Stimulated activated effector memory CD8-positive, alpha-beta T cell treated with anti-CD3 and anti-CD28 coated beads, Interleukin-12 subunit alpha, Interleukin-12 subunit beta, amount 100 ng/mL, for 72 hours (primary cell): ENCODE data around the gene TMC8.

Experiments
- ATAC-seq: fragments of 150-1000 bp; cut with Tn5 transposase; 2 replicates; pipeline ENCODE4 v1.10.0; 2021
- DNase-seq, 2 donors: peaks; one replicate each; pipeline ENCODE4 v3.0.0; 2021 to 2022; ENCODE audit warnings: low spot score in 2 of 2
- H3K27ac Mint-ChIP-seq: one replicate; pipeline ENCODE4 v1.8.0; 2022; ENCODE audit warnings: mild to moderate bottlenecking, mixed read lengths
- H3K36me3 Mint-ChIP-seq: one replicate; pipeline ENCODE4 v1.8.0; 2022; ENCODE audit warnings: mild to moderate bottlenecking, mixed read lengths
- H3K4me1 Mint-ChIP-seq: one replicate; pipeline ENCODE4 v1.8.0; 2022; ENCODE audit warnings: mixed read lengths
- H3K4me3 Mint-ChIP-seq: one replicate; pipeline ENCODE4 v1.8.0; 2022; ENCODE audit warnings: mild to moderate bottlenecking, mixed read lengths
- H3K9me3 Mint-ChIP-seq: one replicate; pipeline ENCODE4 v1.8.0; 2022; ENCODE audit warnings: mixed read lengths

TMC8 gene

DNA sequence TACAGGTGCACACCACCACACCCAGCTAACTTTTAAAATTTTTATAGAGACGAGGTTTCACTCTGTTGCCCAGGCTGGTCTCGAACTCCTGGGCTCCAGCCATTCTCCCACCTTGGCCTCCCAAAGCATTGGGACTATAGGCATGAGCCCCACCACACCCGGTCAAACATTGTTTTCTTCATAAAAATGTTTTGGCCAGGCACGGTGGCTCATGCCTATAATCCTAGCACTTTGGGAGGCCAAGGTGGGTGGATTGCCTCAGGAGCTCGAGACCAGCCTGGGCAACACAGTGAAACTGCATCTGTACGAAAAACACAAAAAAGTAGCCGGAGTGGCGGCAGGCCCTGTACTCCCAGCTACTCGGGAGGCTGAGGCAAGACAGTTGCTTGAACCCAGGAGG, 14.2 kb upstream of the TMC8 start:
- ATAC-seq (no peak), DNase-seq (no peak)
- Mint-ChIP-seq H3K36me3 (peaks cover 96% of the 10 kb centered on the region), H3K27ac (peak overlapping the region; percentile 52), H3K4me3 (no peak overlapping the region), H3K9me3 (no peaks in the 10 kb centered on the region), H3K4me1 (peaks cover 49% of the 10 kb centered on the region)

DNA sequence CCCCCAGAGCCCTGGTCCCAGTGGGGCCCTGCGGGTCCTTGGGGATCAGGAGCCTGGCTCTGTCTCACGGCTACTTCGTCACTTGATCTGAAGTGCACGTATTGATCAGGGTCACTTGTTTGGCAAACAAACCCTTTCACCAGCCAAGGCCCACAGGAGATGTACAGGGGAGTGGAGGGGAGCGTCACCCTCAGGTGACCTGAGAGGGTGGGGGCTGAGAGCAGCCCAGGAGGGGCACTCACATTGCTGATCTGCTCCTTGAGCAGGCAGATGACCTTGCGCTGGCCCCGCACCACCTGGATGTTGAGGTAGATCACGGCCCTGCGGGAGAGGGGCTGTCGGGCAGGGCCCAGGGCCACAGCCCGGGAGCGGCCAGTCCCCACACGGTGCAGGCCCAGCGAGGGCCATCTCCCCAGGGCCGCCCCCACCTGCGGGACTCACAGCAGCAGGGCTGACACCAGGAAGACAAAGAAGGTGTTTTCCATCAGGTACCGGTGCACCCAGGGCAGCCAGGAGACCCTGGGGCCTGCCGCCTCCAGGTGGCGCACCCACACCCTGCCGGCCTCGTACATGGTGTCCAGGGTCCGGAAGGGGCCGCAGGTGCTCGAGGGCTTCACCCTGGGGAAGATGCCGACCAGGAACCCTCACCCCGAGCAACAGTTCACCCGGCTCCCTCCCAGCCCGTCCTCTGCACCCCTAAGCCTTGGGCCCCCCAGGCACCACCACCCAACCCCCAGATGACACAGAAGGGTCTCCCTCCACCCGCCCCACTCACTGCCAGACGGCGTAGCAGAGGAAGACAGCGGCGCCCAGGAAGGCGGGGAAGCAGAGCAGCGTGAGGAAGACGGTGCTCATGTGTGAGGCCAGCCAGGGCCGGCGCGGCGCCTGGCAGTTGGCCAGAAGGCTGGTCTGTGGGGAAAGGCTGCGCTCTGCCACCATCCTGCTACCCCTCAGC, 13.3 kb upstream of the TMC8 start:
- Mint-ChIP-seq H3K27ac (peak overlapping the region; percentile 52), H3K4me3 (no peak overlapping the region), H3K4me1 (peaks cover 57% of the 10 kb centered on the region), H3K36me3 (peaks cover 96% of the 10 kb centered on the region), H3K9me3 (no peaks in the 10 kb centered on the region)
- ATAC-seq (no peak), DNase-seq (no peak)

DNA sequence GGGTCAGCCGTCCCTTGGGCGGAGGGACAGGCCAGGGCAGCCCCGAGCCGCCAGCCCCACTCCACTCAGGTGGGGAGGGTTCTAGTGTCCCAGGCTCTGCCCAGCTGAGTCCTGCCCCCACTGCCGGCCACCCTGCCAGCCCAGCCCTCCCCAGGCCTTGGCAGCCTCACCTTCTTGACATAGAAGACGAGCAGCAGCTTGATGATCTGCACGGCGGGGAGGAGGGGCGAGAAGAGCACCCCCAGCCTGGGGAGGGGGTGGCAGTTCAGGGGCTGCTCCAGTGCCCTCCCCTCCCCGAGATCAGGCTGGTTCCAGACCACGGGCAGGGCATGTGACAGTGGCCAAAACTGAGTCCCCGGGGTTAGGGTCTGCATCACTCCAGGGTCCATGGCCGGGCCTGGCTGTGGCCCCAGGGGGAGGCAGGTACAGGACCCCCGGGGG, 11.8 kb upstream of the TMC8 start:
- Mint-ChIP-seq H3K36me3 (peaks cover 96% of the 10 kb centered on the region), H3K4me1 (peaks cover 57% of the 10 kb centered on the region), H3K4me3 (no peak overlapping the region), H3K27ac (no peak overlapping the region), H3K9me3 (no peaks in the 10 kb centered on the region)
- DNase-seq (no peak), ATAC-seq (no peak)

DNA sequence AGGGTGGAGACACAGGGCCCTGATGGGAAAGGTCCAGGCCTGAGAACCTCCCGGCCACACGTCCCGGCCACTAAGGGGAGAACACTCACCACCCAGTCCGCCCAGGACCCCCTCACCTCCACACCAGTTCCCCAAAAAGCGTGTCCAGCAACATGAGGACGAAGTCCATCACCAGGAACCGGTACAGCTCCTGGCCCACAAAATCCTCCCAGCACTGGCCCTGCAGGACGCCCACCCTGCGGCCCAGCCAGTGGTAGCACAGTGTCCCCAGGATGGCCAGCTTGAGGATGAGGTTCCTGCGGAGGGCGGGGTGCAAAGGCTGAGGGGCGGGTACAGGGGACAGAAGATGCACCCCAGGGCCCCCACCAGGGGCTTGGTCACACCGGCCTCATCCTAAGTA, 10.0 kb upstream of the TMC8 start:
- ATAC-seq (no peak), DNase-seq (no peak)
- peak overlapping the region; percentile 99 for H3K4me3 Mint-ChIP-seq
- H3K9me3 Mint-ChIP-seq: no peaks in the 10 kb centered on the region
- peak overlapping the region; percentile 91 for H3K27ac Mint-ChIP-seq
- peaks cover 49% of the 10 kb centered on the region for H3K4me1 Mint-ChIP-seq
- H3K36me3 Mint-ChIP-seq: peaks cover 97% of the 10 kb centered on the region

DNA sequence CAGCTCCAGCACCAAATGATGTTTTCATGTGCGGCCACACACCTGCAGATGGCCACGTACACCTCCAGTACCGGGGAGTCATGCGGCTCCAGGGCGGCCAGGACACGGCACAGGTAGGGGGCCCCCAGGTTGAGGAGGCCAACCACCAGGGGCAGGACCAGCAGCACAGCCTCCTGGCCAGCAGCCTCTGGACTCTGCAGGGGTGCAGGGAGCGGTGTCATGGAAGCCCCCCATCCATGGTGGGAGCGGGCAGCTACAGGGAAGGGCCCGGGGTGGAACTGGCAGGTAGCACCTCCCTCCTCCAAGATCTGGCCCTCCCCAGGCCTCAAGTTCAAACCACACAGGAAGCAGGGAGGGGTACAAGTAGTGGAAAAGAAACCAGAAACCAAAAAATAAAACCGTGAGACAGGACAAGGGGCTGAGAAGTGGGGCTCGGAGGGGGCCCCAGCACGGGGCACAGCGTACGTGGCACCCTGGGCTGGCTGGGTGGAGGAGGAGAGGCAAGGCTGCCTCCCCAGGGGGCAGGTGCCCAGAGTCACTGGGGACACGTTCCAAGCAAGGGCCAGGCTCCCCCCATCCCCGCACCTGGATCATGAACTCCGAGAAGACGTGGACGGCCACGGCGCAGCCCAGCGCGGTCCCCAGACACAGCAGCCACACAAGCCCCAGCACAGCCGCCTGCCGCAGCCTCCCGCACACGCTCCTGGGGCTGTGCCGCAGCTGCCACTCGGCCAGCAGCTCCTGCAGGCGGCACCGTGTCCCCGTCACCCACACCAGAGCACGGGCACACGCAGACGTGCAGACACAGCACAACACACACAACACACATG, 9.4 kb upstream of the TMC8 start:
- DNase-seq (peak in 1 of 2 donors; percentile 72), ATAC-seq (peak; percentile 69)
- H3K9me3 Mint-ChIP-seq: no peaks in the 10 kb centered on the region
- H3K4me3 Mint-ChIP-seq: peak overlapping the region; percentile 99
- peaks cover 97% of the 10 kb centered on the region for H3K36me3 Mint-ChIP-seq
- peaks cover 54% of the 10 kb centered on the region for H3K4me1 Mint-ChIP-seq
- peak overlapping the region; percentile 91 for H3K27ac Mint-ChIP-seq

DNA sequence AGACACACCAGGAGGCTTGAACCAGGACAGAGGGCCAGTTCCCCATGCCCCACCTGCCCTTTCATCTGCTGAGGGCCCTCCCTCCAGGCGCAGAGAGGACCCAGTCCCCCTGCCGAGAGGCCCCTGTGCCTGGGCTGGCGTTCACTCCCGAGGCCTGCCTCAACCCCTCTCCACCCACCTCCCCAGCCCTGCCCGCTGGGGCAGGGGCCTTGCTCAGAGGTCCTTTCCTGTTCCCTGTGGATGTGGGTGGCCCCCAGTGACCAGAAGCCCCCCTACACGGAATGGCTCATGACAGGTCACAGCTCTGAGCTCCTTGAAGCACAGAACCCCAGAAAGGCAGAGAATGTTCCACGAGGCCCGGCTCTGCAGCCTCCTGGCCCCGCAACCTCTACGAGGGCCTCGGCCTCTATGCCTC, 8.8 kb upstream of the TMC8 start:
- no peak for DNase-seq
- peak; percentile 15 for ATAC-seq
- Mint-ChIP-seq H3K9me3 (no peaks in the 10 kb centered on the region), H3K4me3 (peak overlapping the region; percentile 99), H3K27ac (peak overlapping the region; percentile 91), H3K4me1 (peaks cover 60% of the 10 kb centered on the region), H3K36me3 (peaks cover 91% of the 10 kb centered on the region)

DNA sequence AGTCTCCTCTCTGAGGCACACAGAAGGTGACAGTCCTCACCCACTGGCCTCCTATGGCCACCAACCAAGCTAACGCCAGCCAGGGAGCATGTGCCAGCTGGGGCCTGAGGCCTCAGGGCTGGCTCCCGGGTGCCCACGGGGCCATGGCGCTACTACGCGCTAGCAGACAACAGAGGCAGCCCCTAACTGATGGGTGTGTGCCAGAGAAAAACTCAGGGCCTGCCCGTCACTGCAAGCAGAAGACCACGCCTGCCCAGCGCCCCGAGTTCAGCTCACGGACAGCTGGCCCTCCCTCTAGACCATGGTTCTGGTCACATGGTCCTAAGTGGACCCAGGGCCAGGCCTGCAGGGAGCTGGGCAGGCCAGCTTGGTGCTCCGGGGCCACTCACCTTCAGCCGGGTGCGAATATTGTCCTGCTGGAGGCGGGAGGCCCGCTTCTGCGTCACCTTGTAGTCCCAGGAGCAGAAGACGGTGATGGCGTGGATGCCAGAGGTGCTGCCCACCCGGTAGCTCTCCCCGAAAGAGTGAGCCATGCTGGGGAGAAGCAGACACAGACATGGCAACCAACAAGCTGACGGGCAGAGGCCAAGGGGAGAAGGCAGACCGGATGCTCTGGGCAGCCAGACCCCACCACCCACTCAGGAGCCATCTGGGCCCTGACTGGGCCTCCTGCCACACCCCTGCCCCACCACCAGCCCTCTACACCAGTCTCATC, 8.2 kb upstream of the TMC8 start:
- DNase-seq (no peak), ATAC-seq (peak; percentile 2)
- peak overlapping the region; percentile 91 for H3K27ac Mint-ChIP-seq
- peaks cover 65% of the 10 kb centered on the region for H3K4me1 Mint-ChIP-seq
- H3K9me3 Mint-ChIP-seq: no peaks in the 10 kb centered on the region
- peaks cover 90% of the 10 kb centered on the region for H3K36me3 Mint-ChIP-seq
- peak overlapping the region; percentile 99 for H3K4me3 Mint-ChIP-seq

DNA sequence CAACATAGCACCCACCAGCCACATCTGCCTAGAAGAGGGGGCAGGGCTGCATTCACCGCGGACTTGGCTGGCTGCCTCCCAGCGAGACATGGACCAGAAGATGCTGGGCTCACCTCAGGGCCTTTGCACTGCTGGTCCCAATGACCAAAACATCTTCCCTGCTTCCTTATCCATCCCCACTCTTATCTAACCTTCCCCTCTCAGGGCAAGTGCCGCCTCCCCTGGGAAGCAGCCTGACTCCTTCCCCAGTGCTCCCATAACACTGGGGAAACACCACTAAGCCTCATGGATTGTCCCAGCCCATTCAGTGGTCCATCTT, 7.7 kb upstream of the TMC8 start:
- Mint-ChIP-seq H3K36me3 (peaks cover 90% of the 10 kb centered on the region), H3K4me3 (peak overlapping the region; percentile 99), H3K4me1 (peaks cover 63% of the 10 kb centered on the region), H3K27ac (peak overlapping the region; percentile 91), H3K9me3 (no peaks in the 10 kb centered on the region)
- ATAC-seq: no peak
- DNase-seq: no peak

DNA sequence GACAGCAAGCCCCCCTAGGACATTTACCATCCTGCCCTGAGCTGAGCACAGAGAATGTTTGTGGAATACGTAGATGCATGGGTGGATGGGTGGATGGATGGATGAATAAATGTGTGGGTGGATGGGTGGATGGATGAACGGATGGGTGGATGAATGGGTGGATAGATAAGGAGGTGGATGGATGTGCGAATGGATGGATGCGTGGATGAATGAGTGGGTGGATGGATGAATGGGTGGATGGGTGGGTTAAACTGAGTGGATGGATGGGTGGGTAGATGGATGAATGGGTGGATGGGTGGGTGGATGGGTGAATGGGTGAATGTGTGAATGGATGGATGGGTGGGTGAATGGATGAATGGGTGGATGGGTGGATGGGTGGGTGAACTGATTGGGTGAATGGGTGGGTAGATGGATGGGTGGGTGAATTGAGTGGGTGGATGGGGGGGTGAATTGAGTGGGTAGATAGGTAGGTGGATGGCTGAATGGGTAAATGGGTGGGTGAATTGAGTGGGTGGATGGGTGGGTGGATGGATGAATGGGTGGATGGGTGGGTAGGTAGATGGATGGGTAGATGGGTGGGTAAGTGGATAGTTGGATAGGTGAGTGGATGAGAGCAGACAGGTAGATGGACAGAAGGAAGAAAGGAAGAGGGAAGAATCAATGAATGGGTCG, 7.2 kb upstream of the TMC8 start:
- no peak for DNase-seq
- H3K4me1 Mint-ChIP-seq: peaks cover 62% of the 10 kb centered on the region
- H3K27ac Mint-ChIP-seq: peak overlapping the region; percentile 91
- H3K9me3 Mint-ChIP-seq: no peaks in the 10 kb centered on the region
- no peak for ATAC-seq
- peaks cover 86% of the 10 kb centered on the region for H3K36me3 Mint-ChIP-seq
- H3K4me3 Mint-ChIP-seq: peak overlapping the region; percentile 99

DNA sequence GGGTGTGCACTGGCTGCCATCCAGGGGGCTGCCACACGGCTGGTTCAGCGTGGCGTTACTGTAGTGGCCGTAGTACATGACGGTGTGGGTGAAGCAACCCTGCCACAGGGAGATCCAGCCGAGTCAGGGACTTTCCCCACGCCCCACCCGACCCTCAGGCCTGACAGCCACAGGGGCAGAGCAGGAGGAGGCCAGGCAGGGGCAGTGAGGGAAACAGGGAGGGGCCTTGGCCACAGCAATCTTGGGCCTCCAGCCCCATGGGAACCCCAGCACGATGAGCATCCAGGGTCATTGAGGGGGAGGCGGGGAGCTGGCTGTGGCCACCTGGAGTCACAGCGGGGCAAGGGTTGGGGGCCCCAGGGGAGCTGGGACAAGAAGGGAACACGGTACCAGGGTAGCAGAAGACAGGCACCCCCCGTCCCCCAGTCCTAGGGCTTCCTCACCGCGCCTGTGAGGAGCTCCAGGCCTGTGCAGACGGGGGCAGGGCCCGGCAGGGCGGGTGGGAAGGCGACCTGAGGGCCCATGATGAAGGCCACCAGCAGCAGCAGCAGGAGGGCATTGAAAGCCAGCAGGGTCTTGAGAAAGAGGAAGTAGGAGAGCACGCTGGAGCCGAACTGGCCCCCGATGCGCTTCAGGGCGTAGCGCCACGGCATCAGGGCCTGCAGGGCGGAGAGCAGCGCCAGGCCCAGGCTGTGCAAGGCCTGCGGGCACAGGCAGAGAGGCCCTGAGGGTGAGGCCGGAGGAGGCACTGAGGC, 6.3 kb upstream of the TMC8 start:
- Mint-ChIP-seq H3K27ac (peak overlapping the region; percentile 91), H3K4me1 (peaks cover 67% of the 10 kb centered on the region), H3K4me3 (peak overlapping the region; percentile 99), H3K36me3 (peaks cover 85% of the 10 kb centered on the region), H3K9me3 (no peaks in the 10 kb centered on the region)
- ATAC-seq (no peak), DNase-seq (no peak)

DNA sequence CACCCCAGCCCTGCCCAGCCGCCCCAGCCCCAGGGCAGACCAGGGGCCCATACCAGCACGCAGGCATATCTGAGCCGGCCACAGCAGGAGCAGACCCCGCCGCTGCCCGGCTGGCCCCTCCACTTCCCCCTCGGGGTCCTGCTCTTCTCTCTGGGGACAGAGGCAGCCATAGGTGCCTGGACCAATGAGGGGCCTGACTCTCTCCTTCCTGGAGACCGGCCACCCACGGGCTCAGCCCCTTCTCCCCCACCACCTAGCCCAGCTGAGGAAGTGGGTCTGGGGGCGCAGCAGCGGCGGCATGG, 5.8 kb upstream of the TMC8 start:
- Mint-ChIP-seq H3K4me3 (peak overlapping the region; percentile 99), H3K4me1 (peaks cover 73% of the 10 kb centered on the region), H3K27ac (peak overlapping the region; percentile 91), H3K9me3 (no peaks in the 10 kb centered on the region), H3K36me3 (peaks cover 84% of the 10 kb centered on the region)
- DNase-seq (no peak), ATAC-seq (no peak)

DNA sequence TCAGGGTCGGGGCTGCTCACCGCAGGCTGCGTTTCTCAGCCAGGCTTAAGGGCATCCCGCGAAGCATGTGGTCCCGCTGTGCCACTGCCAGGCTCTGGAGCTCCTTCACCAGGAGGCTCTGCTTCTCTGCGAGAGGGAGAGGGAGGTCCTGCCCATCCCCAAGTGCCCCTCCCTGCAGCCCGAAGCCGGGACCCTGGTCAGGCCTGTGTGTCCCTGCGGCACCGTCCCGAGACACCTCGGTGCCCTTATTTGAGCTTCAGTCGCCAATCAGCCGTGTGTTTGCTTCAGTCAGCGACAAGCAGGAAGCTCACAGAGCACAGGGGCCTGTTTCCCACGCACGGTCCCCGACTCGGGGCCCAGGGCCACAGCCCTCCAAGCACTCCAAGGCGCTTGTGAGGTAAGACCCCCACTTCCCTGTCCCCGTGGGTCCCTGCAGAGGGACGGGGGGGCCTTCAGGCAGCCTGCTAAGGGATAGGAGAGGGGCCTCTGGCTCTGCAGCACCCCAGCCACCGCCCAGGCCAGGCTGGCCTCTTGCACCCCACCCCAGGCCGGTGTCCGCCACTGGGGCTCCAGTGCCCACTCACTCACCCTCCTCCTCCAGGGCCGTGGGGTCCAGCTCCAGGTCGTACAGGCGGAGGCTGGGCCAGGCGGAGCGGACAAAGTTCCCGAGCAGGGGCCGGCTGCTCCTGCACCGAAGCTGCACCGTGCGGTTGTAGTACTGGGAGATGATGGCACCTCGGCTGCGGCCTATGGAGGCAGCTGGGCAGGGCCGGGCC, 5.2 kb upstream of the TMC8 start:
- Mint-ChIP-seq H3K4me1 (peaks cover 76% of the 10 kb centered on the region), H3K36me3 (peaks cover 84% of the 10 kb centered on the region), H3K27ac (peak overlapping the region; percentile 91), H3K4me3 (peak overlapping the region; percentile 99), H3K9me3 (no peaks in the 10 kb centered on the region)
- ATAC-seq (no peak), DNase-seq (peak in 1 of 2 donors; percentile 77)

DNA sequence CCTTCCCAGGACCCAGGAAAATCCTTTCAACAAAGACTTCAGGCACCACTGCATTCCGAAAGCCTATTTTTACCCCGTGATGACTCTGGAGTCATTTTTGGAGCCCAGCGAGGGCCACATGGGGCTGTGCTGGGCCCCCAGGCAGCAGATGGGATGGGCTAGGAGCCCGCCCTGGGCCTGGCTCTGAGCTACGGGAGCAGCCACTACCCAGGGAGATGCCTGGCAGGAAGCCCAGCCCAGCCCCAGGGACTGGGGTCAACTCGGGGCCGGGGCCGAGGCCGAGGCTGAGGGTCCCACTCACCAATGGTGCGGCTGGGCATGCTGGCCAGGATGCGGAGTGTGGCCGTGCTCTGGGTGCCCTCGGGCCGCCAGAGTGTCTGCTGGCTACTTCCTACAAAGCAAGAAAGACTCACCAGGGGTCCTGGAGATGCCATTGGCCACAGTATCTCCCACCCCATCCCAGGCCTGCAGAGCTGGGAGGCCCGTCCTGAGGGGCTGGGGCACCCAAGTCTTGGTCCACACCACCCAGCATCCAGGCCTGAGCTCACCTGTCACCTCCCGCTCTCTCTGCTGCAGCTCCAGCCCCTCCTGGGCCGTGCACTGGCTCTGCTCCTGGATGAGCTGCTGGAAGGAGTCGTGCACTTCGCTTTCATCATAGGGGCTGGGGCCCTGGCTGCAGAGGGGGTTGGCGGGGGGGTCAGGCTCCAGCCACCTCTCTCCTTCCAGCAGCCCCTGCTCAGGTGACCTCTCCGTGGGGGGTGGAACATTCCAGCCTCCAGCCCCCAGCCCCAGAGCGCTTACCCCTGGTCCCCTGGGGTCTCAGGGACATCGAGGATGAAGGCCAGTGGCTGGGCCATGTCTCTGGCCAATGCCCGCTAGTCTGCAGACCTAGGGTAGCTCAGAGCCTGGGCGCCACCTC, 4.3 kb upstream of the TMC8 start:
- peak overlapping the region; percentile 99 for H3K4me3 Mint-ChIP-seq
- DNase-seq (no peak), ATAC-seq (no peak)
- peaks cover 84% of the 10 kb centered on the region for H3K36me3 Mint-ChIP-seq
- peaks cover 75% of the 10 kb centered on the region for H3K4me1 Mint-ChIP-seq
- H3K27ac Mint-ChIP-seq: peak overlapping the region; percentile 67
- no peaks in the 10 kb centered on the region for H3K9me3 Mint-ChIP-seq
